Chondrocyte (in vitro differentiated cells): ENCODE results near the gene FAM222A. TPM values are rescaled to one million over a fixed set of nuclear protein-coding genes. Genes with fewer than 3 reads are reported as not detected.

Experiments
- DNase-seq: peaks from one replicate; pipeline ENCODE4 v3.0.0; 2021; ENCODE audit warnings: mixed read lengths, low spot score
- H3K27ac Mint-ChIP-seq: one replicate; pipeline ENCODE4 v1.8.0; 2021; ENCODE audit warnings: mild to moderate bottlenecking, moderate library complexity, mixed read lengths; ENCODE audit not compliant: unreplicated experiment
- H3K27me3 Mint-ChIP-seq: 2 replicates; pipeline ENCODE4 v1.8.0; 2021; ENCODE audit warnings: low read depth, mixed read lengths
- H3K36me3 Mint-ChIP-seq: 2 replicates; pipeline ENCODE4 v1.8.0; 2021; ENCODE audit warnings: low read depth, mixed read lengths
- H3K4me1 Mint-ChIP-seq: 2 replicates; pipeline ENCODE4 v1.8.0; 2021; ENCODE audit warnings: low read depth, mild to moderate bottlenecking, mixed read lengths
- H3K4me3 Mint-ChIP-seq: one replicate; pipeline ENCODE4 v1.8.0; 2021; ENCODE audit warnings: mild to moderate bottlenecking, moderate library complexity, mixed read lengths; ENCODE audit not compliant: unreplicated experiment
- H3K9me3 Mint-ChIP-seq: 2 replicates; pipeline ENCODE4 v1.8.0; 2021; ENCODE audit warnings: low read depth, mixed read lengths
- CTCF ChIP-seq: fragments of 200-600 bp; sonication (generic); IDR thresholded peaks from 2 replicates; pipeline ENCODE4 v1.5.0; 2021; ENCODE audit warnings: antibody characterized with exemption, mild to moderate bottlenecking, moderate library complexity
- total RNA-seq: library from RNA; stranded (reverse); gene quantifications from 3 replicates; pipeline ENCODE4 v1.2.1, GENCODE V29; 2021

Gene FAM222A
- total RNA-seq, 1 donor from 2014 or later = 1.0 TPM

GRCh38 chr12:109815225-109815624 lies 101.6 kb downstream of the FAM222A start:
- peaks cover 2% of the 10 kb centered on the region for H3K36me3 Mint-ChIP-seq
- peaks cover 9% of the 10 kb centered on the region for H3K4me1 Mint-ChIP-seq
- H3K9me3 Mint-ChIP-seq = no peaks in the 10 kb centered on the region
- no peak for DNase-seq
- no peak for TF ChIP-seq CTCF
- no peaks in the 10 kb centered on the region for H3K27me3 Mint-ChIP-seq
- H3K4me3 Mint-ChIP-seq = no peak overlapping the region
- no peak overlapping the region for H3K27ac Mint-ChIP-seq

- DNase-seq = no peak
- no peak overlapping the region for H3K27ac Mint-ChIP-seq
- H3K4me1 Mint-ChIP-seq = peaks cover 9% of the 10 kb centered on the region
- peaks cover 2% of the 10 kb centered on the region for H3K36me3 Mint-ChIP-seq
- no peaks in the 10 kb centered on the region for H3K27me3 Mint-ChIP-seq
- no peak overlapping the region for H3K4me3 Mint-ChIP-seq
- H3K9me3 Mint-ChIP-seq = no peaks in the 10 kb centered on the region
- TF ChIP-seq CTCF = no peak
Observed at GRCh38 chr12:109815757-109816617, 102.4 kb downstream of the FAM222A start.

GRCh38 chr12:109816870-109817269 lies 103.2 kb downstream of the FAM222A start:
- DNase-seq = no peak
- no peak for TF ChIP-seq CTCF
- no peaks in the 10 kb centered on the region for H3K27me3 Mint-ChIP-seq
- H3K4me3 Mint-ChIP-seq = no peak overlapping the region
- H3K4me1 Mint-ChIP-seq = peaks cover 9% of the 10 kb centered on the region
- H3K27ac Mint-ChIP-seq = no peak overlapping the region
- peaks cover 2% of the 10 kb centered on the region for H3K36me3 Mint-ChIP-seq
- no peaks in the 10 kb centered on the region for H3K9me3 Mint-ChIP-seq

- Mint-ChIP-seq H3K9me3 (no peaks in the 10 kb centered on the region), H3K27me3 (no peaks in the 10 kb centered on the region), H3K4me1 (peaks cover 14% of the 10 kb centered on the region), H3K27ac (no peak overlapping the region), H3K4me3 (no peak overlapping the region), H3K36me3 (peaks cover 2% of the 10 kb centered on the region)
- DNase-seq = no peak
- TF ChIP-seq CTCF = no peak
Observed at GRCh38 chr12:109817627-109818231, 104.1 kb downstream of the FAM222A start.

- no peaks in the 10 kb centered on the region for H3K27me3 Mint-ChIP-seq
- DNase-seq = no peak
- peaks cover 2% of the 10 kb centered on the region for H3K36me3 Mint-ChIP-seq
- TF ChIP-seq CTCF = no peak
- H3K27ac Mint-ChIP-seq = no peak overlapping the region
- H3K9me3 Mint-ChIP-seq = no peaks in the 10 kb centered on the region
- H3K4me3 Mint-ChIP-seq = no peak overlapping the region
- peaks cover 18% of the 10 kb centered on the region for H3K4me1 Mint-ChIP-seq
Observed at GRCh38 chr12:109818253-109818652, 104.6 kb downstream of the FAM222A start.
